HS-5 (cell line): ENCODE measurements around the gene TMEM50B.
"Not testable (repeated sequence)": the region's sequence is repeated elsewhere in the genome, so short reads cannot be mapped to it uniquely, and the experiment has no call there.

ENCODE experiments used
- DNase-seq: peaks from one replicate; pipeline ENCODE4 v3.0.0-alpha.2; 2012; ENCODE audit warnings: low read depth

Gene TMEM50B

DNA sequence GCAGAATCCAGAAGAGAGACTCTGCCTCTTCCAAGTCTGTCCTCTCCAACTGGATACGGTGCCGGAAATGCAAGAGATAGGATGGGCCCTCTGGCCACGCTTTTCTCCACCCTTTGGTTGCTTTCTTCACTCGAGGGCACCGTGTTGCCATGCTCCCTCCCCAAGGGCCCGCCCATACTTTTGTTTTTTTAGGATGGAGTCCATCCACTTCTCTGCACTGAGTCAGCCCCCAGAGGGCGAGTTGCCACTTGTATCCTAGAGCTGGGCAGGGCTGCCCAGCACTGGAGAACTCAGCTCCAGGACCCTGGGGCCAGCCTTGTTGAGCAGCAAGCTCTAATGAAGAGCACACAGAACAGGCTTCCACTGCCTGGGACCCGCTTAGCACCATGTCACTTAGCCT is 51.1 kb downstream of the TMEM50B start:
- DNase-seq, result no peak

DNA sequence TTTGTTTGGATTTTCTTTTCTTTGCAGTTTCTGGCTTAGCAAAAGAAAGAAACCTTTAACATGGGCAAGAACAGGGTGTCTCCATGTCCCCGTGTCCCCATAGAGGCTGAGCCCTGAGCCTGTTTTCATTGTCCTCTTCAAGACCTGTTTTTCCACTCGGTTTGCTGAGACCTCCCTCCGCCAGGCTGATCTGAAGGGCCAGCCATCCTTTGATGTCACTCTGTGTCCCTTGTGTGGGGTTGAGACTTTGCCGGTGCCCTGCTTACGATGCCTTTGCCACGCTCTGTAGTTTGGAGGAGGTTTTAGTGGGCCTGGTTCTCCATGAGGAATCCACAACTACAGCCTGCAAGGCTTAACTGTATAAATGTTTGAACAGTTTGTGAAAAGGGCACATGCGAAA is 52.7 kb downstream of the TMEM50B start:
- no peak for DNase-seq

DNA sequence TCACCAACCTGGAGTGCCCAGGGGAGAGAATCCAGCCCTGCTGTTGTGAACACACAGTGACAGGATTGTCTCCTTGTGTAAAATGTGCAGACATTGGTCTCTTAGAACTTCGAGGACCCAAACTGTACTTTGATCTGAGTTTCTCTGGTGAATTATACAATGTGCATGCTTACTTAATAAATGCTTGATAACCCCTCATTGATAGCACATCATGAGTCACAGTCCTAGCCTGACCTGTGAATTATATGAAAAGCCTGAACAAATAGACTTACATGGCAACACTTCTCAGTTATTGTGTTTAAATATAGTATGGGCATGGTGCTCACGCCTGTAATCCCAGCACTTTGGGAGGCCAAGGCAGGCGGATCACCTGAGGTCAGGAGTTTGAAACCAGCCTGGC is 53.9 kb downstream of the TMEM50B start:
- no peak for DNase-seq

DNA sequence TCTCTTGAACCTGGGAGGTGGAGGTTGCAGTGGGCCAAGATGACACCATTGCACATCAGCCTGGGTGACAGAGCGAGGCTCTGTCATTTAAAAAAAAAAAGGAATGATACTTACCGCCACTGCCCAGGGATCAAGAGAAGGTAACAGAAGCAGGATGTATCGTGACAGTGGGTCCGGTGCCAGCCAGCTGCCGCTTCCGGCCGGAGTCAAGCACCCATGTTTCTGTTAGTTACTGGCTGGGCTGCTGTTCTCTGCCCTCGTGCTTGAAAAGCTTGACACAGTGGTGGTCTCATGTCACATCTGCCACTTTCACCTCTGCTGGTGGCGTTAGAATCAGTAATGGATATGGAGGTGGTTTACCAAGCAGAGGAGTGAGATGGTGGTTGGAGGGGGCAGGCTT is 55.6 kb downstream of the TMEM50B start:
- no peak for DNase-seq

DNA sequence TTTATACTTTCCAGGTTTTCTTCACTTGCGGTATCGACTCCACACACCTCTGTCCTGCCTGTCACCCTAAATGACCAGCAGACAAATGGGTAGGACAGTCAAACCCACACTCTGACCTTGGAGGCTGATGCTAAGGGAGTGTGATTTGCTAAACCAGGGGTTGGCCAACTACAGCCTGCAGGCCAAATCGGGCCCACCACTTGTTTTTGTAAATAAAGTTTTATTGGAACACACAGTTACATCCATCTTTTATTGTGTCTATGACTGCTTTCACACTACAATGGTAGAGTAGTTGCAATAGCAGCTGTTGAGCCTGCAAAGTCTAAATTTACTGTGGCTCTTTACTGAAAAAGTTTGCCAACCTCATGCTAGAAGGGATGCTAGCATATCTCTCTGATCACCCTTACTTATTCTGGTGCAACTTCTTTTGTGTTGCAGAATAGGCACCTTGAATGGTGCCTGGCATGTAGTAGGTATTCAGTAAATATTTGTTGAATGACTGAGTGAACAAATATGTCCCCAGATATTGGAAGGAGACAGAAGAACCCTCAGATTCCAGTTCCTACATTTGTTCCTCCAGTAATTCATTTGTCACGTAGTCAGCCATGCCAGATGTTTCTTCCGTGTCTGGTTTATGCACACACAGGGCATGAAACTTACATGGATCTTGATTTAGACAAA is 57.9 kb downstream of the TMEM50B start:
- no peak for DNase-seq

DNA sequence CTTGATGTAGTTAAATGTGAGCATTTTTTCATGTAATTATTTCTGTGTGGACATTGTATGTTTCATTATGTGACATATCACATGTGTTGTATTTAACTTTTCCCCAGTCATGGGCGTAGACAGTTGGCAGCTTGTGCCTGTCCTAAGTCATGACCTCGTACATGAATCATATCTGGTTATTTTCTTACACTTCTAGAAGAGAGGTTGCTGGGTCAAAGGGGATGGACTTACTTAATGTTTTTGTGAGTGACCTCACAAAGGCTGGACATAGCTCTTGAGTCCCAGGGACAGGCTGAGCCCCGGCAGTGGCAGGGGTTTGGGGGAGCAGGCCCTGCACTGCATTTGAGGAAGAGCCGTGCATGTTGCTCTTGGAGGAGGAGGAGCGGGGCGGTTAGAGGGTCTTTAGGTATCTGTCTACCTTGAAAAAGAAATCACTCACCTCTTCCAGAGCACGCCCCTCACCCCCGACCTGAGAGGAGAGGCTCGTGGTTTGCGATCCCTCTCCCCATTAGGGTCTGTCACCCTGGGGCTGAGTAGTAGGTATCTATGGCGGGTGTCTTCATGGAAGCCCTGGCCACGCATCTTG is 60.1 kb downstream of the TMEM50B start:
- DNase-seq, result peak; percentile 53

DNA sequence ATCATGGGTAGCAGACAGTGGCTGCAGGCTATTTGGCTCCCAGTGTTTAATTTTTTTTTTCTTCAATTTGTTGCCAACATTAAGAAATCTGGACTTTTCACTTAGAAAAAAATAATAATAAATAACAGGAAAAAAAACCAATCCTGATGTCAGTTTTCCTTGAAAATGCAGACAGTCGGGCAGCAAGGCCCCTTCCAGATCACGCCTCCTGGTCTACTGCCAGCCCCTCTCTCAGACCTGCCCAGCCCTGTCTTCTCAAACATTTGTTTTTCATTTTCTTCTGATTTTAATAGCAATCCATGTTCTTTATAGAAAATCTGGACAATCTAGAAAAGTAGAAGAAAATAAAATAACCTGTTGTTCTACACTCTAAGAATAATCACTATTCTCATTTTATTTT is 61.1 kb downstream of the TMEM50B start:
- DNase-seq, result no peak

DNA sequence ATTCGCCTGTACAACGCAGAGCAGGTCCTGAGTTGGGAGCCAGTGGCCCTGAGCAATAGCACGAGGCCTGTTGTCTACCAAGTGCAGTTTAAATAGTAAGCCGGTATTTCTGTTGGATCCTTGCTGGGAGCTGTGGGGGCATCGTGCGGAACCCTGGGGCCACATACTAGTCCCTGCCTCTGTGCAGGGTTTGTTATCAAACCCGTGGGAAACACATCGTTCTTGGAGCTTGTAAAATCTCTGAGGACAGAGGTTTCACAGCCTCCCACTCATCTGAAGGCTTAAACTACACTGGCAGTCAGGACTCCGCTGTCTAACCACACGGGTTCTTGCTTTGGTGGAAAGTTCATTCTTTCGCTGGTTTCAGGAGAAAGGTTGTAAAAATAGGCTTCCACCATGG is 64.8 kb downstream of the TMEM50B start:
- no peak for DNase-seq

DNA sequence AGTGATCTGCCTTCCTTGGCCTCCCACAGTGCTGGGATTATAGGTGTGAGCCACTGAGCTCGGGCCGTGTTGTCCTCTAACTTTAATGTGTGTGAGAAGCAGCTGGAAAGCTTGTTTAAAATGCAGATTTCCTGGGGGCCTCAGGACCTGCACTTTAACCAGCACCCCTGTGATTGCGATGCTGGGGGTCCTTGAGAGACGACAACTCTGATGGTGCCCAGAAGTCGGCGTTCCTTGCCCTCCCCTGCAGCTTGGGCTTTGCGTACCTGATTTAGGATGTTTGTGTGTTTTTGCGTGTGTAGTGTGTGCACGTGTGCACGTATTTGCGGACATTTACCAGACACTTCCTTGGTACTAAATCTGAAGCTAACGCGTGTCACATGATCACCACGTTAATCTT is 65.7 kb downstream of the TMEM50B start:
- DNase-seq, result no peak

DNA sequence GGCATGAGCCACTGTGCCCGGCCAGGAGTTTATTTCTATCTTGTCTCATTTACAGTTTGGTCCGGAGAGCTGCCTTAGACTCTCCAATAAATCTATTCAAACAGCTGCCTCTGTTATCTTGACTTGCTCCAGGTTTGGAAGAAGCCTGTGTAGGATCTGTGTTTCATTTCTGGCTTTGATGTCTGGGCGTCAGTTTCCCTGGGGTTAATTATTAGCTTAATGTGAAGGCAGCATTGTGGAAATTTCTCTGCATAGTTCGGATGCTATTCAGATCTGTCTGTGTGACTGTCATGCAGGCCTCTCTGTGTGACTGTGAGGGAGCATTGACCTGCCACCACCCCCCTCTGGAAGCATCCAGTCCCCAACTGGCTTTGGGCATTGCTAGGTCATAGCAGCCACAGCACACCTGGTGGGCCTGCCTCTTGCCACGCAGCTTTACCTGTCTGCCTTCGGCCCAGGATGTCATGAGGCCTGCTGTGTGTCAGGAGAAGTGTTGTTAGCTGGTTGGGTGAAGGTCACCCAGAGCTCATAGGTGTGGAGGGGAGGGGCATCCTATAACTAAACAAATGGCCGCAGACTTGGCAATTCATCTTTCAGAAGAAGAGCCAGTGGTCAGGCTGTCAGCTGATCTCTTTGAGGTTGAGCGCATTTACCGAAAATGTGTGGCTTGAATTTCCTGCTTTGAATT is 66.8 kb downstream of the TMEM50B start:
- no peak for DNase-seq

DNA sequence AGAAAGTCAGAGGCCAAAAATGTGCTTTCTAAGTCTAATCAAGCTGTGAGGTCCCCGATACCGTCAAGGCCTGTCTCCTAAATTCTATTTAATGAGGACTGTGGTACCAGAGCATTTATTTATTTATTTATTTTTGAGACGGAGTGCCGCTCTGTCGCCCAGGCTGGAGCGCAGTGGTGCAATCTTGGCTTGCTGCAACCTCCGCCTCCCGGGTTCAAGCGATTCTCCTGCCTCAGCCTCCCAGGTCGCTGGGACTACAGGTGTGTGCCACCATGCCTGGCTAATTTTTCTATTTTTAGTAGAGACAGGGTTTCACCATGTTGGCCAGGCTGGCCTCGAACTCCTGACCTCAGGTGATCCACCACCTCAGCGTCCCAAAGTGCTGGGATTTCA is 67.3 kb downstream of the TMEM50B start:
- DNase-seq, result not testable (repeated sequence)

DNA sequence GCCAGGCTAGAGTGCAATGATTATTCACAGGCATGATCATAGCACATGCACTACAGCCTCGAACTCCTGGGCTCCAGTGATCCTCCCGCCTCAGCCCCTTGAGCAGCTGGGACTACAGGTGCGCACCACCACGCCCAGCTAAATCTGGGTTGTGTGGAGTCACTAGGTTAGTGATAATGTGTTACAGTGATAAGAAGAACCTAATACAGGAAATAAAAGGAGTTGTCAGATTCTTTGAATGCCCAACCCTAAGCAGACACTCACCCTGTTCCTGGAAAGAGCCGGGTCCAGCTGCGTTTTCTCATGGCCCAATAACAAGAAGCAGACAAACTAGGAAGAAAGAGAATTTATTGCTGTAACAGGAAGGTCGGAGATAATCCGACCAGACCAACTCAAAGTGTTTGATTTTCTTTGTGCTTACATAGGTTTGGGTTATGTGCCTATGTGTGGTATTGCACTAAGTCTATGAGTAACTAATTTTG is 67.8 kb downstream of the TMEM50B start:
- no peak for DNase-seq

DNA sequence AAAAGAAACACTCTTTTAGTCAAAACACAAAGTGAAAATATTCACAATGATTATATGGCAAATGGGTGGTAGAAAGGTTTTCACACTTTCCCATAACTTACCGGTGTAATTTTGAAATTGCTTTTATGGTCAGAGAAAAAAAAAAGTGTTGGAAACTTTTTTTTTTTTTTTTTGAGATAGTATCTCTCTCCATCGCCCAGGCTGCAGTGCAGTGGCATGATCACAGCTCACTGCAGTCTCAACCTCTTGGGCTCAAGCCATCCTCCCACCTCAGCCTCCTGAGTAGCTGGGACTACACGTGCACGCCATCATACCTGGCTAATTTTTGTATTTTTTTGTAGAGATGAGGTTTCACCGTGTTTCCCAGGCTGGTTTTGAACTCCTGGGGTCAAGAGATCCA is 73.3 kb downstream of the TMEM50B start:
- DNase-seq, result no peak

DNA sequence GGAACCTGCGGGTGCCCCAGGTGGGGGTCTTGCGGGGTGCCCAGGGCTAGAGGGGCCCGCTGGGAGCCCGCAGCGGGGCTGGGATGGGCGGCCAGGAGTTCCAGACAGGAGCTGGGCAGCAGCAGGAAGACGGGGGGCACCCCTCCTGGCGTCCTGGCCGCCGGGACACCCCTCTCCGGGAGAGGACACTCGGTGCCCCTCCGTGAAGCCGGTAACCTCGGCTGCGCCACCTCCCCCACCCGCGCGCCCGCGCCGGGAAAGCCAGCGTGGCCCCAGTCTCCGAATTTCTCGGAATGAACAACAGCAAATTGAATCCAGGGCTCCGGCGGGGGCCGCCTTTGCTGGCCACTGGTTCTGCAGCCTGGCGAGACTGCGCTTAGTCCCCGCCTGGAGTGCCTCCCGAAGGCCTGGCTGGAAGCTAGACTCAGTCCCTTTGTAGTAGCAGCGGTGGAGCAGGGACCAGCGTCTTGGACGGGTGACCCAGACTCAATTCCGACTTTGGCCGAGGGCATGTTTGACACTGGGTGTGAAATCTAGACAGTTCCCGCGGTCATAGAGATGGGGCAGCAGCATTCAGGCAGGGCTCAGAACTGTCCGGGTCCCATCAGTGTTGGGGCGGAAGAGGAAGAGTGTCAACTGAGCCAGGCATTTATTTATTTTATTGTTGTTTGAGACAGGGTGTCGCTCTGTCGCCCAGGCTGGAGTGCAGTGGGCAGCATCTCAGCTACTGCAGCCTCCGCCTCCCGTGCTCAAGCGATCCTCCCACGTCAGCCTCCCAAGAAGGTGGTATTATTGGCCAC is 75.8 kb downstream of the TMEM50B start:
- DNase-seq, result no peak

DNA sequence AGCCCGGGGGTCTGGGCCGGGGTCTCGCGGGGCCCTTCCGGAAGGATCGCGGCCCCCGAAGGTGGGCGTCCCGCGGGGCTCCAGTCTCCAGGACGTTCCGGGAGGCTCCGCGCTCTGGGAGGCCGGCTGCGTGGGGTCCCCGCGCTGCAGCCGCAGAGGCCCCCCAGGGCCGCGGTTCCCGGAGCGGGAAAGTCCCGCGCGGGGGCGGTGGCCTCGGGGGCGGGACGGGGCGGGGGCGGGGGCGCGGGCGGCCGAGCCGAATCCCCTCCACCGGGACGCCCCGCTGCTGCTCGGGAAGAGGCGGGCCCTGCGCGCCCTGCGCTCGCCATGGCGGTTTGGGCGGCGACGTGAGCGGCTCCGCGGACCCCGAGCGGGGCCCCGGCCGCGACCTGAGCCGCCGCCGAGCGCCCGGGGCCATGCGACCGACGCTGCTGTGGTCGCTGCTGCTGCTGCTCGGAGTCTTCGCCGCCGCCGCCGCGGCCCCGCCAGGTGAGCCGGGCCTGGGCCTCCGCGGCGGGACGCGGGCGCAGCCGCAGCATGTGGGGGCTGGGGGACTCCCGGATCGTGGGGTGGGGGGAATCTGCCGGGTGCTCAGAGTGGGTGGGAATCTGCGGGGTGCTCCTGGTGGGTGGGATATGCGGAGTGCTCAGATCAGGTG is 76.5 kb downstream of the TMEM50B start, which contains the start of gene IFNGR2:
TSS of gene IFNGR2 (plus strand) at position 286 of the 658 bp plus-strand sequence. CDS start at position 417, 131 bp downstream.
- no peak for DNase-seq

DNA sequence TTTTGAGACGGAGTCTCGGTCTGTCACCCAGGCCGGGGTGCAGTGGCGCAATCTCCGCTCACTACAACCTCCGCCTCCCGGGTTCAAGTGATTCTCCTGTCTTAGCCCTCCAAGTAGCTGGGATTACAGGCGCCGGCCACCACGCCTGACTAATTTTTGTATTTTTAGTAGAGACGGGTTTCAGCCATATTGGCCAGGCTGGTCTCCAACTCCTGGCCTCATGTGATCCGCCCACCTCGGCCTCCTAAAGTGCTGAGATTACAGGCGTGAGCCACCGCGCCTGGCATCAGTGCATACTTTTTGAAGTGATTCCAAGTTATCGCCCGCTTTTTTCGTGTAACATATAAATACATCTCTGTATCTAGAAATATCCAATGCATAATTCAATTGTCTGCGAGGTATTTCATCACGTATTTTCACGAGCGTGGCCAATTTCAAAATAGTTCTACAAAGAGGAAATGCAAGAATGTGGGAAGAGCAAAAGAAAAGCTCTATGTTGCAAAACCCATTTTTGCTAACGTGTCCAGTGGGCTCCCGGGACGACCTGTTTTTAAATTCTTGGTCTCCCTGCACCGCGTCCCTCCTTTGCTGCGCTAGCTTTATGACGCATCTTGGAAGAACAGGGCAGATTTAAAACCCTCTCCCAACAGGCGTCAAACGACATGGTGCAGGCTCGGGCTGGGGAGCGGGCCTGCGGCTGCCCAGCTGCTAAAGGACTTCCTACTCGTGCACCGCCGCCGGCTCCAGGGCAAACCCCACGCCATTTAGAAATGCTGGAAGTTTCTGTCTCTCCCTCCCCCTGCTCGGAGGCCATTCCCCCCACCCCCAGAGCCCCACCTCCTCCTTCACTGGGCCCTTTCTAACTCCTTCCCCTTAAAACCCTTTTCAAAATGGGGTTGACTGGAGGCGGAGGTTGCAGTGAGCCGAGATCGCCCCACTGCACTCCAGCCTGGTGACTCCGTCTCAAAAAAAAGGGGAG is 77.5 kb downstream of the TMEM50B start:
- no peak for DNase-seq

DNA sequence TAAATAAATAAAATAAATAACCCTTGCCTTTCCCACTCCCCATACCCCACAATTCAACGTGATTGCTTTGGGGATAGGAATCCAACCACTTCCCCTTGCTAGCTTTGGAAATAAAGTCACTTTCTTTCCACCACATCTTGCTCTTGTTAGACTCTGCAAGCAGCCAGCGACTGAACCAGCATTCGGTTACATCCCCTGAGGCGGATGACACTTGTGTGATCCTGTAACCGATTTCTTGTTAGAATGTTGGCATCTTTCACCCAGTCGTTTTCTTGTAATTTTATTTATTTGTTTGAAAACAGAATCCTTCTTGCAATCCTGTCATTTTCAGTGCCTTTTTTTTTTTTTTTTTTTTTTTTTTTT is 78.2 kb downstream of the TMEM50B start:
- no peak for DNase-seq
